HG02840 (cell line): ENCODE data around the gene TREML2.

Experiments
- ATAC-seq: cut with Tn5 transposase; IDR thresholded peaks from one replicate; pipeline ENCODE4 v1.9.1; 2021; ENCODE audit warnings: mild to moderate bottlenecking, moderate library complexity, moderate number of reproducible peaks; ENCODE audit not compliant: unreplicated experiment, low FRiP score

The TREML2 gene

DNA sequence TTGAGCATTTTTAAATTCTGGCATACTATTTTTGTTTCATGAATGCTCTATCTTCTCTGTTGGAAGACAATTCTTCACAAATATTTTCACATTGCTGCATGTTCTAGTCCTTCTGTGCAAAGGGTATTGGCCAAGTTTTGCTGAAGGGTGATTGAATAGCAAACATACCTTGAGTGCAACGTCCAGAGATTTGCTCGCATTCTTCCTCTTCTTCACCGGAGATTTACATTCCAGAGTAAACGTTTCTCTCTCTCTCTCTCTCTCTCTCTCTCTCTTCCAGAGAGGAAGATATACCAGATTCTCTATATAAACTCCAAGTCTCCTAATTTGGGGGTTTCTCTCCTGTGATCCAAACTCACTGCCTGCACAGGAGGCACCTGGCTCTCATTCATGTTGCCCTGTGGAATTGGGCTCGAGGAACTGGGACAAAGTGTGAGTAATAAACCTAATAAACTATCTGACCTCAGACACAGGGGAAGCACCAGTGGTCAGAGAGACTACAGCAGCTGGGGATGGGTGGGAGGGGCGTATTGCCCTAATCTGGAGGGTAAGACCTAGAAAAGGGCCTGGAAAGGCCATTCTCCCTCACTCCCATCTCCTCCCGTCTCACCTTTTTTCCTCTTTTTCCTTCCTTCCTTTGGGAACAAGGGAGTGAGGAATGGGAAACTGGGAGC is 45.7 kb downstream of the TREML2 start:
- ATAC-seq, result no peak

DNA sequence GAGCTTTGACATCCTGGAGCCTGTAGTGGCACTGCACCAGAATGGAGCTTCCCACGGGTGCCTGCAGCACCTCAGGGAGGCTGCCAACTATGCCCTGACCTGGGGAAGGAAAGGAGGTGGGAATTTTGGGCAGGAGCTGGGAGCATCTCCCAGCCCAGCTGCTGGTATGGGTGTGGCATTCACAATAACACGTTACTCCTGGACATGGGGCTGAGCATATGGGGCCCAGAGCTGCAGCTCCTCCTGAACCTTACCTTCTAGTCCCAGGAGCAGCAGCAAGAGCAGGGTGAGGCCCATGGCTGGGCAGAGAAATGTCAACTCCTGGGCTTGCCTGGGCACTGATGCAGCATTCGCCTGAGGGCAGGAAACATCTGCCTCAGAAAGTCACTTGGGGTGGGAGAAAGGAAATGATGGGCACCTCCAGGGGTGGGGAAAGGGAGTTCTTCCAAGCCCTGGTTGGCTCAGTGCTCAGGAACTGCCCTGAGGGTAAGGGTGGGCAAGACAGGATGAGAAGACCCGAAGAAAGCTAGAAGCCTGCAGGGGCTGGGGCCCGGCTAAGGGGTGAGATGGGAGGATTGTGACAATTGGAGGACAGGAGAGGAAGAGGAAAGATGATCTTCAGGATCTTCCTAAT is 46.8 kb downstream of the TREML2 start, which contains the start of gene TREML1:
TREML1 (minus strand) TSS at position 356 of the 634 bp plus-strand sequence; CDS start at position 297, 59 bp downstream.
- ATAC-seq, result no peak

DNA sequence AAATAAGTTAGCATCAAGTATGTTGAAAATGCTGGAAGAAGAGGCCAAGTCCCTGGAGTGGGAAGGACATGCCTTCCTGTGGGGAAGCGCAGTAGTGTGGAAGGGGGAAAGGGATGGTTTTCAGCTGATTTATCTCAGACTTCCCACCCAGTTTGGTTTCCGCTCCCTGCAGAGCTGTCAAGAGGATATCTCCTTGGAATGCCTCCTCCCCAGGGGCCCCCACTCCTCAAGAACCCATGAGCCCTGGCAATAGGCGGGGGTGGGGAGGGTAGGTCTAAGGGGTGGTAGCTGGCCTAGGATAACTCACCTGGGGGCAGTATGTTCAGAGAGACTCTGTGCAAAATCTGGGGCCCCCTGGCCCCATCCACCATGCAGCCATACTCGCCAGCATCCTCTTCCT is 47.5 kb downstream of the TREML2 start:
- ATAC-seq, result no peak

DNA sequence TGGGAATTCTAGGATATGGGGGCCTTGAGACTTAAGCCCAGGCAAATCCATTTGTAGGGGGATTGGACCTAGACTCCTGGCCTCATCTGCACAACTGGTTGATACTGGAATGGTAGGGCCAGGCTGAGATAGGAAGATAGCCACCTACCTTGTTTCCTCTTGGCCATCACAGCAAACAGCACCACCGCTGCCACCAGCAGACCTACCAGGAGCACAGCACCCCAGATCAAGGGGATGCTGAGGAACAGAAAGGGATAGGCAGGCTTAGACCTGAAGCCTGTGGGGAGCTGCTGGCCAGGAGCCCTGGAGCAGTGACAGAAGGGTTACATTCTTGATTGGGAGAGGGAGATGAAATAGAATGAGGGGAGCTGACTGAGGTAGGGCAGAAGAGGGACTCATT is 50.3 kb downstream of the TREML2 start:
- ATAC-seq, result no peak

DNA sequence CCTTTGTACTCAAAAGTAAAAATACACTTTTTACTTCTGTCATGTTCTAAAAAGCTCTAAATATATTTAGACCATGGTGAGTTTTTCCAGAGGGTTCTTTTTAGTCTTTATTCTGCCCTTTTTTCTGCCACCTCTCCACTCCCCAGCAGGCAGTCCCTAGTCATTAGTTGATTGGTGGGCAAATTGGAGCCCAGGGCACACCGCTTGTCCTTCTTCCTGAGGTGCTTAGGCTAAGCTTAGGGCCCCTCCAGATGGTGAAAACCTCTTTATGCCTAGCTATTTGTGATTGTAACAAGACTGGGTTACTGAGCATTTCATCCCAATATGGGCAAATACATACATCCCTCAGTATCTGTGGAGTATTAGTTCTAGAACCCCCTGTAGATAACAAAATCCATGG is 53.0 kb downstream of the TREML2 start:
- no peak for ATAC-seq
